GM04504 (cell line): Measurements from ENCODE around the gene RFC4.

Experiments
- DNase-seq: peaks from one replicate; pipeline ENCODE4 v3.0.0-alpha.2; 2012; ENCODE audit warnings: low read depth

The RFC4 gene

DNA sequence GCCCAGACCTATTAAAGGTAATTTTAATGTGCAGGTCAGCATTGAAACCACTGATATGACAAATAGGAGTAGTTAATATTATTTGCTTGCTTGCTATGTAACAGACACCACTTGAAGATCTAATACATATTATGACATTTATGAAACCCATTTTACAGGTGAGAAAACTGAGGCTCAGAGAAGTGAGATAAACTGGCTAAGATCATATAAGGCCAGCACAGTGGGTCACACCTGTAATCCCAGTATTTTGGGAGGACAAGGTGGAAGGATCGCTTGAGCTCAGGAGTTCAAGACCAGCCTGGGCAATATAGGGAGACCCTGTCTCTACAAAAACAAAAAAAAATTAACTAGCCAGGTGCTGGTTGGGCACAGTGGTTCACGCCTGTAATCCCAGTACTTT lies 56.0 kb downstream of the RFC4 start:
- no peak for DNase-seq

DNA sequence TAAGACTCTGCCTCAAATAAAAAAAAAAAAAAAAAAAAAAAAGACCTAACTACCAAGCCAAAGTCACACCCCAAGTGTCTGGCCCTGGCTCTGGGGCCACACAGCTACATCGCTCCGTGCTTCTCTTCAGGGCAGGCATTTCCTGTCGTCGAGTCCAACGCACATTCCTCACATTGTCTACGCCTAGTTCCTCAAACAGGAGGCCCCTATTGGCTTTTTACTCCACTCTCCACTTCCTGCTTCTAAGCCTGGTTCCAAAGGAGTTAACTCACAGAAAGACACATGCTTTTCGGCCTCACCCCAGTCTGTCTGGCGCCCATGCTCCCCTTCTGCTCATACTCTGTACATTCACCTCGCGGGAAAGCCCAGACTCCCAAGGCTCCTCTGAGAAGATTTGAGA lies 60.3 kb downstream of the RFC4 start:
- peak; percentile 55 for DNase-seq

- DNase-seq: no peak
Measured at GRCh38 chr3:186743666-186744065, 62.6 kb downstream of the RFC4 start.

DNA sequence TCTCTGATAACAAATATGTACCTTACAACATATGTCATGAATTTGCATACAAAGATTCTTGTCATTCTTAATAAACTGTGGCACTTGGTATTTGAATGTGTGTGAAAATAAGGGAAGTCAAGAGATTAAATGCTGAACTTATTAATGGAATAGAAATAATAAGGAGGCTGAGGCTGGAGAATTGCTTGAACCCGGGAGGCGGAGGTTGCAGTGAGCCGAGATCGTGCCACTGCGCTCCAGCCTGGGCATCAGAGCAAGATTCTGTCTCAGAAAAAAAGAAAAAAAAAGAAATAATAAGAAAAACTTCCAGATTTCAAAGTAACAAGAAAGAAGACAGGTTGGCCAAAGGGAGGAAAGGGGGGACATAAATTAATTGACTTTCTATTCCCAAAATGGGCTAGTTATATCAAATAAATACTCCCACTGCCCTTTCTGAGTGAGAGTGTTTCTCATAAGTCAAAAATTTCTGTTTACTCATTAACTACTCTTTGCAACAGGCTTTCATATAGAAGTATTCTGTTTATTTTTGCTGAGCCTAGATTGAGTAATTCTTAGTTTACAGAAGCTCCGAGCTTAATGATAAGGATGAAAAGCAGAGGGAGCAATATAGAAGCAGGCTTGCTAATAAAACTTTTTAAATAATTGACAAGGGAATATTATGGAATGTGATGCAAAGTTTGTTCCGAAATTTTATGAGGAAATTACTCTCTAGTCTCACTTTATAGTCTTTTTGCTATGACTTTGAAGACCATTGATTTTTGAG lies 63.5 kb downstream of the RFC4 start:
- no peak for DNase-seq
